GM19043 (cell line): ENCODE results near the gene MAPK11.

ENCODE experiments used
- ATAC-seq: cut with Tn5 transposase; IDR thresholded peaks from one replicate; pipeline ENCODE4 v1.9.1; 2021; ENCODE audit warnings: low read depth; ENCODE audit not compliant: unreplicated experiment

MAPK11 gene

GRCh38 chr22:50308986-50309600 is 38.9 kb upstream of the MAPK11 start:
- no peak for ATAC-seq

GRCh38 chr22:50308597-50308935 is 38.4 kb upstream of the MAPK11 start:
- ATAC-seq = no peak

- ATAC-seq = no peak
Measured at GRCh38 chr22:50307890-50308596, 37.9 kb upstream of the MAPK11 start.

GRCh38 chr22:50306753-50307749 is 36.9 kb upstream of the MAPK11 start, which contains the start of gene PLXNB2:
Gene PLXNB2, minus strand, starts transcription at chr22:50307646. Its CDS starts 17,062 bp downstream, at chr22:50290584.
- ATAC-seq = no peak

GRCh38 chr22:50305923-50306566 is 35.9 kb upstream of the MAPK11 start:
- ATAC-seq = no peak

- ATAC-seq = no peak
Measured at GRCh38 chr22:50305393-50305922, 35.3 kb upstream of the MAPK11 start.

- no peak for ATAC-seq
Measured at GRCh38 chr22:50304528-50305392, 34.6 kb upstream of the MAPK11 start.

- no peak for ATAC-seq
Measured at GRCh38 chr22:50303848-50304527, 33.8 kb upstream of the MAPK11 start.

GRCh38 chr22:50303515-50303847 is 33.3 kb upstream of the MAPK11 start:
- ATAC-seq = no peak

GRCh38 chr22:50302564-50302963 is 32.4 kb upstream of the MAPK11 start:
- ATAC-seq = no peak

- ATAC-seq = no peak
Measured at GRCh38 chr22:50302041-50302541, 31.9 kb upstream of the MAPK11 start.

- ATAC-seq = no peak
Measured at GRCh38 chr22:50301581-50301991, 31.4 kb upstream of the MAPK11 start.

GRCh38 chr22:50300620-50301257 is 30.6 kb upstream of the MAPK11 start:
- ATAC-seq = no peak

- ATAC-seq = no peak
Measured at GRCh38 chr22:50299785-50300619, 29.8 kb upstream of the MAPK11 start.

GRCh38 chr22:50298937-50299784 is 29.0 kb upstream of the MAPK11 start:
- no peak for ATAC-seq

- no peak for ATAC-seq
Measured at GRCh38 chr22:50298266-50298637, 28.1 kb upstream of the MAPK11 start.
